A172 (cell line): Measurements from ENCODE around the gene CYBC1. TPM values are rescaled to one million over a fixed set of nuclear protein-coding genes. Genes with fewer than 3 reads are reported as not detected.

Source experiments
- total RNA-seq: library from RNA; depleted of rRNA; stranded (reverse); fragments of >200 nt; shearing (Covaris generic); gene quantifications from 2 replicates; pipeline ENCODE4 v1.2.3, GENCODE V29; 2014; rRNA removed

Gene CYBC1
- total RNA-seq, 1 experiment from 2014 or later: 121 TPM

Other genes starting within 250 kb of the CYBC1 start
- gene CCDC57, start 237.9 kb downstream of the CYBC1 start, total RNA-seq: 8.9 and 14.6 TPM in 2 replicates
- gene SLC16A3, start 221.7 kb downstream of the CYBC1 start, total RNA-seq: 65.3 and 66.7 TPM in 2 replicates
- 19.9 and 20.9 TPM in 2 replicates for gene CSNK1D, start 177.1 kb downstream of the CYBC1 start, total RNA-seq
- not detected in 2 replicates for gene CD7, start 133.1 kb downstream of the CYBC1 start, total RNA-seq
- gene SECTM1, start 117.0 kb downstream of the CYBC1 start, total RNA-seq: 1.2 and 1.6 TPM in 2 replicates
- 0.22 TPM in 1 of 2 replicates, not detected in the other for gene TEX19, start 91.5 kb downstream of the CYBC1 start, total RNA-seq
- gene UTS2R, start 79.0 kb downstream of the CYBC1 start, total RNA-seq: not detected in 2 replicates
- 8.7 and 10.5 TPM in 2 replicates for gene HEXD, start 32.4 kb downstream of the CYBC1 start, total RNA-seq
- gene OGFOD3, start 32.2 kb downstream of the CYBC1 start, total RNA-seq: 38.7 and 41.0 TPM in 2 replicates
- 55.7 and 59.0 TPM in 2 replicates for gene NARF, start 8.0 kb upstream of the CYBC1 start, total RNA-seq
- 33.6 and 37.0 TPM in 2 replicates for gene FOXK2, start 69.0 kb upstream of the CYBC1 start, total RNA-seq
- gene WDR45B, start 197.7 kb upstream of the CYBC1 start, total RNA-seq: 90.3 and 96.0 TPM in 2 replicates
- gene RAB40B, start 247.9 kb upstream of the CYBC1 start, total RNA-seq: 9.9 and 15.0 TPM in 2 replicates